Measurements from ENCODE around the gene NUDT5.

Gene NUDT5

DNA sequence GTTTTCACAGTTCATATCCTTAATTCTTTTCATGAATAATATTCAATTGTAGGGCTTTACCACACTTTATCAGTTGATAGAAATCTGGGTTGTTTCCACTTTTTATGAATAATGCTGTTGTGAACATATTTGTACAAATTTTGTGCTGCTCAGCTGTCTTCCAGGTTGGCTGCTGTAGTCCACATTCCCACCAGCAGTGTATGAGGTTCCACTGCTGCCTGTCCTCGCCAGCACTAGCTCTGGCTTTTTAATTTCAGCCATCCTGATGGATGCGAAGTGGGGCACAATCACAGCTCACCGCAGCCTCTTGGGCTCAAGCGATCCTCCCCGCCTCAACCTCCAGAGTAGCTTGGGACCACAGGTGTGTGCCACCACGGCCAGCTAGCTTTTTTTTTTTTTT is 32.8 kb downstream of the NUDT5 start:
- DNase-seq (ENCODE audit: low read depth) = no peak

GRCh38 chr10:12160664-12161063 is 35.0 kb downstream of the NUDT5 start:
- DNase-seq (ENCODE audit: low read depth) = no peak

DNA sequence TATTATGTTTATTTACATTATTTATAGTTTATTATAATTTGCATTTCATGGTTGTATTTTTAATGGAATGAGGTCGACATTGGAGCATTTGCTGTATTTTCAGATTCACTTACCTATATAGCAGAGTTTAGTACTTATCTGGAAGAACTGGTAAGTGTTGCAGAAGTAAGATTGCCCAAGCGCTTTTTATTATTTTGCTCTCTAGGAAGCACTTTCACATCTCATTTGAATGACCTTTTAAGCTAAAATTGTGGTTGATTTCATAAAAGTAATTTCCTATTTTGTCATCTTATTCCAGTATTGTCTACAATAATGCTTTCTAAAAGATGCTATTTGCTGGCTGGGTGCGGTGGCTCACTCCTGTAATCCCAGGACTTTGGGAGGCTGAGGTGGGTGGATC is 37.6 kb downstream of the NUDT5 start:
- no peak for DNase-seq (ENCODE audit: low read depth)

GRCh38 chr10:12156367-12157123 is 39.1 kb downstream of the NUDT5 start:
- DNase-seq (ENCODE audit: low read depth) = no peak

DNA sequence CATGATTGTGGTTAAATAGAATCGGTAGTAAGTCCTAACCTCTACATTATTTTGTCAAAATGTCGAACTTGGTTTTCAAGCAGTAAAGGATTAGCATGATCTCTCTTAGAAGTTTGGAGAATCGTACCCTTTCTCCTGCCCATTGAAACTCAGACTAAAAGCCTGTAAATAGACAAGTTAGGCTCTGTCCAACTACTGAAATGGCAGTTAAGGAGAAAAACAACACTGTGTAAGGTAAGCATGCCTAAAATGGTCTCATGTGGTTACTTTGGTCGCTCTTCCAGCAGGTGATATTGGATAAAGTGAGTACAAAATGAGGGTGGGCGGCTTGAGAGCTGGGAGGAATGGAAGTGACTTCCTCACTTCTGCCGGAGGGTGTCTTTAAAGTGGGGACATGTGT is 41.2 kb downstream of the NUDT5 start:
- no peak for DNase-seq (ENCODE audit: low read depth)

DNA sequence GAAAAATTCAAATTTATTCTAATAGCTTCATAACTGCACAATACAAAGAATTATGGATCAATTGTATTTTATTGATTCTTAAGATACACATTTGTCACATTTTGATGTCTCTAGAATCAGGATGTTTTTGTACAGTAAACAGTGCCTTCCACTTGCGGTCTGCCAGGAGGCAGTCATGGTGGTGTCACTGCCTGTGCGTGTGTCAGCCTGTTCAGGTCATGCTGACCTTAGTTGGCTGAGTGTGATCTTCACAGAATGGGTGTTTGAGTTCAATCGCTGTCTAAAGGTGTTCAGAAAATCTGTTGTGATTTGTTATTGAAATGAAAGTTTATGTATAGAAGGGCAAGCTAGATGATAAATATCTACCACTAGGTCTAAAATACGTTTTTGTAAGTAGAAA is 45.5 kb downstream of the NUDT5 start:
- no peak for DNase-seq (ENCODE audit: low read depth)

DNA sequence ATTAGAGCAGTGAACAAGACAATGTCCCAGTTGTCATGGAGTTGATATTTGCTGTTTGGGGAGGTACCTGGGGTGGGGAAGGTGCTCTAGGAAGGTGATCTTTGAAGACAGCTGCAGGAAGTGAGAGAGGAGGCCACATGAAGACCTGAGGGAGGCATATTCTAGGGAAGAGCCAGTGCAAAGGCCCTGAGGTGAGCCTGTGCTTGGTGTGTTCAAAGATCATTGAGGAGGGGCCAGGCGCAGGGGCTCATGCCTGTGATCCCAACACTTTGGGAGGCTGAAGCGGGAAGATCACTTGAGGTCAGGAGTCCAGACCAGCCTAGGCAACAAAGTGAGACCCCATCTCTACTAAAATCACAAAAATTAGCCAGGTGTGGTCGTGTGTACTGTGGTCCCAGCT is 51.2 kb downstream of the NUDT5 start:
- no peak for DNase-seq (ENCODE audit: low read depth)

GRCh38 chr10:12140038-12140437 is 55.7 kb downstream of the NUDT5 start:
- DNase-seq (ENCODE audit: low read depth) = no peak

- DNase-seq (ENCODE audit: low read depth) = no peak
Measured at GRCh38 chr10:12135631-12136030, 60.1 kb downstream of the NUDT5 start.

DNA sequence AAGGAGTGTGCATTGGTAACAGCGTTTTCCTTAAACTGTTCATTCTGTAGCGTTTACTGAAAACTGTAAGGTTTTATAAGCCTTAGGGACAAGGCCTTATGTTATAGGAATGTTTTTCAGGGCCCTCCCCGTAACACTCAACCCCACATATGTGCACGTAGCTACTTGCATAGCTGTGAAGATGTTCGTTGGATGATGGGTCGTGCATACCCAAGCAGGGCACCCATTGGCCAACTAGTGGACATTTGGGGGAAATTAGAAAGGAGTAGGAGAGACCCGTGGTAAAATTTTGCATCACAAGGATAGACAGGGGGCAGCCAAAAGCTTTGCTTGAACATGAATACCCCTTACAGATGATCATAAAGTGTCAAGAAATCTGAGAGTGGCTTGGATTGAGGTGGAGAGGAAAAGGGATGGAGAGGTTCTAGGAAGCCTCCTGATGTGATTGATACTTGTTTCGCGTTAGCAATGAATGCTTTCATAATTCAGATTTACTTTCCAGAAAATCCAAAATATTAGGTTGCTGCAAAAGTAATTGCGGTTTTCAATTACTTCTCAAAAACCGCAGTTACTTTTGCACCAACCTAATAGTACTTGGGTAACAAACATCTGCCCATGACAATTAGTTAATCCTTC is 65.3 kb downstream of the NUDT5 start:
- no peak for DNase-seq (ENCODE audit: low read depth)

DNA sequence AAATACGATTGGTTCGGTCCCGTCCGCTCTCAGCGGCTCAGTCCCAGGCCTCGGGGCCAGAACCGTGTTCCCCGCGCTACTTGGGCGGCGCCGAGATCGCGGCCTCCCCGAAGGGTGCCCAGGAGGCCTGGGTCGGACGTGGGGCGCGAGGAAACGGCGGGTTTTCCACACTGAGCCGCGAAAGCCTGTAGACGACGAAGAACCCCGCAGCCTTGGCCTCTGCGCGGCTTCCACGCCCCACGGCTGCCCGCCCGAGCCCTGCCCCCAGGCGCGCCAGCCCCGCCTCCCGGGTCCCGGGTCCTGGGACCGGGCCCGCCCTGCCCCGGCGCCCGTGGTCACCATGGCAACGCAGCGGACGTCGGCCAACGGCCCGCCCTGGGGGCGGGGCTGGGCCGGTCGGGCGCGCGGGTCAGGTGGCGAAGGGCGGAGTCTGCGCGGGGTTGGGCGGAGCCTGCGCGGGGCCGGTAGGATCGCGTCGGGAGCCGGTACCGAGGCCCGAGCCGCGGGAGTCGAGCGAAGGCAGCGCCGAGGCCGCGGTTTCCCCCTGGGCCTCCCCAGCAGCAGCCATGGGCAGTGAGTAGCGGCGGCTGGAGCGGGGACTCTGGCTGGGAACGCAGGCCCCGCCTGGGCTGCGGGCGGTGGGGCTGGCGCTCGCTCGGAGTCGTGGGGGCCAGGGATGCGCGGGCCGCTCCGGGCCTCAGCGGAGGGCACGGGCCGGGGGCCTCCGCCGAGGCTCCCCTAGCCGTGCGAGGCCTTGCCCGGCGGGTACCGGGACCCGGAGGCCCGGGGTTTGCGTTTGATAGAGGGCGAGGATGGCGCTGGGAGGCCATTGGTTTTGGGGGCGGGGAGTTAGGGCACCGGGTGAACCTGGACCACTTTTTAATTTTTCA is 66.2 kb downstream of the NUDT5 start, which contains the start of gene SEC61A2:
Gene SEC61A2 (plus strand): TSS at position 456 of the 890 bp plus-strand sequence. CDS start 111 bp downstream, at position 567.
- DNase-seq (ENCODE audit: low read depth) = peak; percentile 97

DNA sequence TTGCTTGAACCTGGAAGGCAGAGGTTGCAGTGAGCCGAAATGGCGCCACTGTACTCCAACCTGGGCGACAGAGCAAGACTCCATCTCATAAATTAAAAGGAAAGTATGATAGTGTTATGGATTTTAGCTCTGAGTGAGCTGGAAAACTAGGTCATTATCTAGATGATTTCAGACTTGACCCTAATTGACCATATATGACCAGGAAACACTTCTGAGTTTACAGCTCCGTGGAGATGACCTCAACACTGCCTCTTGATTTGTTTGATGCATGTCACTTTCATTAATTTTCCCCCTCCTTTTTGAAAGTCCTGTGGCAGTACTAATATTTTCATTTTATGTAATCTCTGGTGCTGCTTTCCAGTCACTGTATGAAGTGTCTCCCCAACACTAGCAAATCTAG is 74.0 kb downstream of the NUDT5 start:
- DNase-seq (ENCODE audit: low read depth) = no peak

Measured in stimulated activated CD8-positive, alpha-beta memory T cell treated with anti-CD3 and anti-CD28 coated beads, Interleukin-12 subunit alpha, Interleukin-12 subunit beta, amount 100 ng/mL, for 4 hours (primary cell).